ENCODE measurements around the gene BCL2L1.

DNA sequence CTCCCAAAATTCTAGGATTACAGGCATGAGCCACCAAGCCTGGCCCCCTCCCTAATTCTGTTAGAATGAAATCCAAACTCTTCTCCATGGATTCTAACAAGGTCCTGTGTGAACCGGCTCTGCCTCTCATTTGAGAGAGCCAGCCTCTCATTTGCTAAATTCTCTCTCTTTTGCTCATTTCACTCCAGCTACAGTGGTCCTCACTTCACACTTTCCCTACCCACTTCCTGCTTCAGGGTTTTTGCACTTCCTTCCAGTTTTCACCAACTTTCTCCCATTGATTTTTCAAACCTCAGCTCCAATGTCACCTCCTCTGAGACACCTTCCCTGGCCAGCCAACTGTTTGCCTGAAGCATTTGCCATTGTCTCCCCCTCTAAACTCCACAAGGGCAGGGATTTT, 79.8 kb downstream of the BCL2L1 start:
- TF ChIP-seq GATA3 (IDR thresholded peaks at IDR 0.05; ENCODE audit: low read depth, low read length) = no peak
- TF ChIP-seq GATA2 (IDR thresholded peaks at IDR 0.05; ENCODE audit: low read depth, low read length) = no peak
